Medulla oblongata (tissue), 1 donor: ENCODE results near the gene VPS26A.

Experiments
- DNase-seq: peaks from one replicate; pipeline ENCODE4 v3.0.0-alpha.2; 2015; ENCODE audit errors: extremely low spot score

VPS26A gene

GRCh38 chr10:69123747-69124562 is at the start of gene VPS26A:
Gene VPS26A (plus strand): TSS chr10:69124178. CDS start chr10:69124278, 100 bp downstream.
- DNase-seq: peak; percentile 100

- no peak for DNase-seq
Observed at GRCh38 chr10:69074532-69074931, 49.4 kb upstream of the VPS26A start.

- DNase-seq: no peak
Observed at GRCh38 chr10:69075431-69075830, 48.5 kb upstream of the VPS26A start.

GRCh38 chr10:69078311-69078710 is 45.7 kb upstream of the VPS26A start:
- DNase-seq: no peak

- DNase-seq: no peak
Observed at GRCh38 chr10:69080226-69080625, 43.8 kb upstream of the VPS26A start.

GRCh38 chr10:69086001-69086509 is 37.9 kb upstream of the VPS26A start:
- peak; percentile 21 for DNase-seq

GRCh38 chr10:69087590-69088470 is 36.1 kb upstream of the VPS26A start, which contains the start of gene SRGN:
Gene SRGN (plus strand): TSS chr10:69088103. CDS start chr10:69088158, 55 bp downstream.
- peak; percentile 88 for DNase-seq

GRCh38 chr10:69088471-69088769 is 35.6 kb upstream of the VPS26A start:
- no peak for DNase-seq

GRCh38 chr10:69088801-69089501 is 35.0 kb upstream of the VPS26A start:
- peak; percentile 55 for DNase-seq

GRCh38 chr10:69089638-69090599 is 34.1 kb upstream of the VPS26A start:
- DNase-seq: peak; percentile 61

- no peak for DNase-seq
Observed at GRCh38 chr10:69090685-69091084, 33.3 kb upstream of the VPS26A start.

GRCh38 chr10:69091143-69091651 is 32.8 kb upstream of the VPS26A start:
- no peak for DNase-seq

- DNase-seq: peak; percentile 82
Observed at GRCh38 chr10:69092959-69093850, 30.8 kb upstream of the VPS26A start.

- peak; percentile 21 for DNase-seq
Observed at GRCh38 chr10:69093933-69094332, 30.0 kb upstream of the VPS26A start.

GRCh38 chr10:69096045-69096444 is 27.9 kb upstream of the VPS26A start:
- no peak for DNase-seq

GRCh38 chr10:69097729-69098128 is 26.2 kb upstream of the VPS26A start:
- DNase-seq: no peak

GRCh38 chr10:69100136-69100872 is 23.7 kb upstream of the VPS26A start:
- no peak for DNase-seq

GRCh38 chr10:69101451-69102095 is 22.4 kb upstream of the VPS26A start:
- no peak for DNase-seq
